Activated CD4-positive, alpha-beta T cell treated with anti-CD3 and anti-CD28 coated beads, Interleukin-2, amount 50 U/mL, for 16 hours (primary cell): Measurements from ENCODE around the gene TAF1C.

ENCODE experiments used
- DNase-seq: peaks from one replicate; pipeline ENCODE4 v3.0.0-alpha.2; 2020

The TAF1C gene

DNA sequence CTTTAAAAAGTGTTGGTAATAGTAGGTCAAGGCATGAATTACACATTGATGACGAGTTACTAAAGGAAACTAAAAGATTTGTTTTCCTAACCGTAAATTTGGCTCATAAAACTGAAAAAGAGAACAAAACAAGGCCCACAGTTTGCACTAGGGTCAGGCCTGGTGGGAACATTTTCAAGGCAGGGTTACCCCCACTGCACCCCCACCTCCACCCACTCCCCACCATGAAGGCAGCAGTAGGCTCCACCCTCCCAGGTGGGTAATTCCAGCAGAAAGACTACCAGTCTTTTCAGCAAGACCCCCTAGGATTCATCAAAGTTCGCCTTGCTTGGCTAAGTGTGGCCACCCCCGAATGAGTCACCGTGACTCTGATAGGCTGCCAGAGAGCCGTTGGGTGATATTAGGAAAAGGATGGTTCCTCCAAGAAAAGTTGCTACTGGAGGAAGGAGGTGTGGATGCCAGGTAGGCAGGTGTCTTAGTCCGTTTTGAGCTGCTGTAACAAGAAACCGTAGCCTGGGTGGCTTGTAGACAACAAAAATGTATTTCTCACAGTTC is 33.1 kb downstream of the TAF1C start:
- DNase-seq: no peak

DNA sequence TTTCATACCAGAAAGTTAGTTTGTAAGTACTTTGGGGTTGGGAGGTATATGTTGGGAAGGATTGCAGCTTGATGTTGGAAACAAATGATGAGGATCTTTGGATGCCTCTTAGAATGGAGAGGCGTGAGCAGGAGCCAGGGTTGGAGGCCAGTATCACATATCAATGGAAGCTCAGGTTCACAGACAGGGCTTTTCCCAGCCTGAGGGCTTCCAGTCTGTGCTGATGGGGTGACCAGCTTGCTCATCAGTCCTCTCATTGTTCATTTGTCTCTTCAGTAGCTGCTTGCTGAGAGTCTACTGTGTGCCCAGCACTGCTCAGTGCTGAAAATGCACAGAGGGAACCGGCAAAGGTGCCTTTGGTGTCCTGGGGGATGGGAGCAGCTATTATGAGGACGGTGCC is 35.9 kb downstream of the TAF1C start:
- no peak for DNase-seq

DNA sequence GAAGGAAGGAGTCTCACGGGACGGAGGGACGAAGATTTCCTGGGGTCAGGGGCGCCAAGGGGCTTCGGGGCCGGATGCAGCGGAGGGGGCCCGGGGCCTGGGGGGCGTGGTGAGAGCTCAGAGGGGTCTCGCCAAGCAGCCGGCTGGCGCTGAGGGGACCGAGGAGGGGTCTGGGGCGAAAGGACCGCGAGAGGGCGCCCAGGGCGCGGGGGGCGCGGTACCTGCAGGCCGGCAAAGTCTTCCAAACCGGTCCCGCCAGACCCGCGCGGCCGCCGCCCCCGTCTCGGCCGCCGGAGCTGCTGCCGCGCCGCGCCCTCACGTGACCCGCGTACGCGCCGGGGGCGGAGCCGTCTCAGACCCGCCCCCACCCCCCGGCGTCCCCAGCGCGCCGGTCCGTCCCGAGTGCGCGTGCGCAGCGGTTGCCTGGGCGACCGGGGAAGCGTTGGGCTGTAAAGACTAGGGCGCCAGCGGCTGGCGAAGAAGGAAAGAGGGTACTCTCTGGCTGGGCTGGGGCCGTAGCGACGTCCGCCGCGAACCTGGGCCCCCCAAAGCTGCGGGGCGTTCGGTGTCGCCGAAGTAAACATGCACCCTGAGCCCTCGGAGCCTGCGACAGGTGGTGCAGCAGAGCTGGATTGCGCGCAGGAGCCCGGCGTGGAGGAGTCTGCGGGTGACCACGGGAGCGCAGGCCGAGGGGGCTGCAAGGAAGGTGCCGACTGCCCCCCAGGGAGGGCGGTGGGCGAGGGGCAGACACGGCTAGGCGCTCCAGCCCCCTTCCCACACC is 41.8 kb downstream of the TAF1C start, which contains the start of the genes DNAAF1 and HSDL1:
TSS of gene DNAAF1 (plus strand) at position 450 of the 781 bp plus-strand sequence. CDS start at position 583, 133 bp downstream.
TSS of gene HSDL1 (minus strand) at position 319 of the 781 bp plus-strand sequence. CDS start 13,856 bp downstream, outside the sequence.
- DNase-seq: peak; percentile 92

DNA sequence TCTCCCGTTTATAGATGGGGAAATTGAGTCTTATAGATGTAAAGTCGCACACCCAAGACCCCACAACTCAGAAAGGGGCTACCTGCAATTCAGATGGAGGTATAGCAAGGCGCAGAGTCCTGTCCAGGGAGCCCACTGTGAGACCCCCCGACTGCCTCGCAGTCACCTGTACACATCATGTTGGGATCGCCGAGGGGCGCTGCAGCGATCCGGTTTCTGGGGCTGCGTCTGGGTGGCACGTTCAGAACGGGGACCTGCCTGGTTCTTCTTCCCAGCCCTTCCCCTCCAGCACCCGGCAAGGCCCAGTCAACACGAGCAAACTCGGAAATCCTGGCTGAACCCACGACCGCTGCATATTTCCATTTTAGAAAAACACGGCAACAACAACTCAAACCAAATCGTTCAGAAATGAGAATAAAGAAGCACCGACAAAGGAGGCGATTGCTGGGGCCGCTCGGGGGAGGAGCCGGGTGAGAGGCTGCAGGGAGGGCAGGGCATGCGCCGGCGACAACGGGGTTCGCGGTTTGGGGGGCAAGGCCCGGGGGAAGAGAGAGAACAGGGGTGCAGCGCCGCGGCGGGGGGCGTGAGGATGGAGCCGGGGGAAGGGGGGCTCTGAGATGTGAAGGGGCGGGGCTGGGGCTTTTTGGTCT is 42.5 kb downstream of the TAF1C start:
- peak; percentile 35 for DNase-seq

DNA sequence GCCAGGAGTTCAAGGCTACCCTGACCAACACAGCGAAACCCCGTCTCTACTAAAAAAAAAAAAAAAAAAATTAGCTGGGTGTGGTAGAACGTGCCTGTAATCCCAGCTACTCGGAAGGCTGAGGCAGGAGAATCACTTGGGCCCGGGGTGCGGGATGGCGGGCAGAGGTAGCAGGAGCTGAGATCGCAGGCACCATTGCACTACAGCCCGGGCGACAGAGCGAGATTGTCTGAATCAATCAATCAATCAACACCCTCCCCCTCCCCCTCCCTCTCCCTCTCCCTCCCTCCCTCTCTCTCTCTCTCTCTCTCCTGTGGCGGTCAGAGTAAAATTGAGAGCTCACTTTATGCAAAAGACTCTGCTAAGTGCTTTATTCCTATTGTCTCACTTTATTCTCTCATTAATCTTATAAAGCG is 43.1 kb downstream of the TAF1C start:
- peak; percentile 8 for DNase-seq

DNA sequence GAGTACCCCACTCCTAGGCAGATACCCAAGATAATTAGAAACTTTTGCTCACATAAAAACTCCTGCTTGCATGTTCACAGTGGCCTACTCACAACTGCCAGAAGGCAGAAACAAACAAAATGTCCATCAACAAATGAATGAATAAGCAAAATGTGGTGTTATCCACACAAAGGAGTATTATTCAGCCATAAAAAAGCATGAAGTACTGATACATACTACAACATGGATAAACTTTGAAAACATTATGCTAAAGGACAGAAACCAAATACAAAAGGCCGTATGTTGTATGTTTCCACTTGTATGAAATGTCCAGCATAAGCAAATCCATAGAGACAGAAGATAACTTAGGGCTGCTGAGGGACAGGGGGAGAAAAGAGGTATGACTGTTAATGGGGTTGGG is 43.8 kb downstream of the TAF1C start:
- DNase-seq: no peak

DNA sequence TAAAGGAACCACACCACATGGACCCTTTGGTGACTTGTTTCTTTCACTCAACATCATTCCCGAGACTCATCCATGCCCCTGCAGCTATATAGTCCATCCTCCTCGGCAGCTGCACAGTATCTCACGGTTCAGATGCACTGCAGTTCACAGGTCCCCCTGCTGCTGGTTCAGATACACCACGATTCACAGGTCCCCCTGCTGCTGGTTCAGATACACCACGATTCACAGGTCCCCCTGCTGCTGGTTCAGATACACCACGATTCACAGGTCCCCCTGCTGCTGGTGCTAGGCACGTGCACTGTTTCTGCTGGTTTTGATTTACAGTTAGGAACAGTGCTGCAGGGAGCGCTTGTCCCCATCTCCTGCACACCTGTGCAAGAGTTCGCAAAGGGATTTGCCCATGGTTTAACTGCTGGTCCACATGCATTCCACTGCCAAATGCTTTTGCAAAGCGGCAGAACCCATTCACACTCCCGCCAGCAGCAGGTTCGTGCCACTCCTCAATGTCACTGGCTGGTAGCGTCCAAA is 45.6 kb downstream of the TAF1C start:
- peak; percentile 14 for DNase-seq

DNA sequence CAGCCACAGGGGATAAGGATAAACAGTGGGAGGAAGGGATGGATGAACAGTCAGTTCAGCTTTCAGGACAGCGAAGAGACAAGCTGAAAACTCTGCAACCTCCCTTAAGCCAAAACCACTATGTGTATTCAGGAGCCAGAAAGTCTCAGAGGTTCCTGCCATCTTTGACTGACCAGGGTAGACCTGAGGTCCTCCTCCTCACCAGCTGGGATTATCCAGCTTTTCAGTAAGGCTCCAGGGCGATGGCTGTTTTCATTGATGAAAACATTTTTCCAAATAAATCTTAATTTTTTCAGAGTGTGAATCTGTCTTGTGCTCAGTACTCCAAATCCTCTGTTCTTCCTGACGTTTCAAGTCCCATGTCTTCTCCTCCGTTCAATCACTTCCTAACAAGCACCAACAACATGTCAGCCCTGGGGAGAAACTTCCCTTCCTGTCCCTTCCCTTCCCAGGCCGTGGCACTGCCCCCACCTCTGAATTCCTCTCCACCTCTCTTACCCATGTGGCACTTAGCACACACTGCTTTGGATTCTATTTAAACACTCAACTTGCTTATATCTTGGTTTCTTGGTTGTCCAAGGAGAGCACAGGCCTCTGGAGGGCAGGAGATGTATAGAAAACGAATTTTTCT is 47.1 kb downstream of the TAF1C start:
- no peak for DNase-seq

DNA sequence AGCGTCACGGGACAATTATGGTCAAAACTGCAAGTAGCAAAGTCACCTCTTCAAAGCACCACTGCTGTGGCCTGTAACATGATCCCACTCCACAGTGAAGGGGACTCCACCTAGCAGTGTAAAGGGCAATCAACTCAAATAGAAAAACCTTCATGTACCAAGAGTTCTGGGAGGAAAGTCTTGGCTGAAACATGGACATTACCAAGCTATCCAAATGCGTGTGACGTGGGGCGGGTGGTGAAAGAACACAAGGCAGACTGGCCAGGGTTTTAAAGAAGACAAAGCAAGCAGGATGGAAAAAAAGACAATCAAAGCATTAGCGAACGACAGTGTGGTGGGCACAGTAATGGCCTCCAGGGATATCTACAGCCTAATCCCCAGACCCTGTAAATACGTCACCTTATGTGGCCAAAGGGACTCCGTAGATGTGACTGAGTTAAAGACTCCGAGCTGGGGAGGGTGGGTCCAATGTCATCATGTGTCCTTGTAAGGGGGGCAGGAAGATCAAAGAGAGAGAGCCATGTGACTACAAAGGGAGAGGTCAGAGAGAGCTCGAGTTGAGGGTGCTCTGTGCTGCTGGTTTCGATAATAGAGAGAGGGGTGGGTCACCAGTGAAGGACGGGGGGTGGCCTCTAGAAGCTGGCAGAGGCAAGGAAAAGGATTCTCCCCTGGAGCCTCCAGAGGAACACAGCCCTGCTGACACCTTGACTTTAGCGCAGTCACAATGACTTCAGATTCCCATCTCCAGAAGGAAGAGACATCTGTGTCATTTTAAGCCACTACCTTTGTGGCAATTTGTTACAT is 47.8 kb downstream of the TAF1C start:
- peak; percentile 49 for DNase-seq

DNA sequence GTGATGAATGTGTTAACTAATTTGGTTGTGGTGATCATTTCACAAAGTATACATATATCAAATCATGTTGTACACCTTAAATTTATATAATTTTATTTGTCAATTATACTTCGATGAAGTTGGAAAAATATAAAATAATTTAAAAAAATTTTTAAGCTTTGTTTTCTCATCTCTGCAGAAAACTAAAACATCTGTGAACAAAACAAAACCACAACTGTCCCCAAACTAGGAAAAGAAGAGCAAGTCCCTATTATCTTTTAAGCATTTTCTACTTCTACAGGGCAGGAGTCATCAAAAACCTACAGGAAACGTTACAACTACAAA is 48.4 kb downstream of the TAF1C start:
- DNase-seq: no peak

DNA sequence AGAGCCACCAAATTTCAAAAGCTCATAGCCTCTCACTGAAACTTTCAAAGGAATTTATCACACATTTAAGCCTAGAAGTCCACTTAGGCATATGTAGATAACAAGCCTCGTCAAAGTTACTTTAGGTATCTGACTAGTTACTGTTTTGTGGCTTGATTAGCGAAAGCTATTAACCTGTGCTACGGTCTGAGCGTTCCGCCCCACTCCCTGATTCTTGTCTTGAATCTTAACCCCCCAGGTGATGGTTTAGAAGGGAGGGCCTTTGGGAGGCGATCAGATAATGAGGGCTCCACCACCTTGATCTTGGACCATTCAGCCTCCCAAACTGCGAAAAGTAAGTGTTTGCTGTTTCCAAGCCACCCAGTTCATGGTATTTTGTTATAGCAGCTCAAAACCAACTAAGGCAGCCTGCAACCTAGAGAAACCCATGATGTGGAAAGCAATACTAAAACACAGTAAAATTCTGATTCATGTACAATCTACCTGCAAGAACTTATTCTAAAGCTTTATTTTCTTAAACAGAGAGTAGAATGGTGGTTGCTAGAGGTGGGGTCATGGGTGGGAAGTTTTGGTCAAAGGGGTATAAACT is 49.0 kb downstream of the TAF1C start:
- no peak for DNase-seq

DNA sequence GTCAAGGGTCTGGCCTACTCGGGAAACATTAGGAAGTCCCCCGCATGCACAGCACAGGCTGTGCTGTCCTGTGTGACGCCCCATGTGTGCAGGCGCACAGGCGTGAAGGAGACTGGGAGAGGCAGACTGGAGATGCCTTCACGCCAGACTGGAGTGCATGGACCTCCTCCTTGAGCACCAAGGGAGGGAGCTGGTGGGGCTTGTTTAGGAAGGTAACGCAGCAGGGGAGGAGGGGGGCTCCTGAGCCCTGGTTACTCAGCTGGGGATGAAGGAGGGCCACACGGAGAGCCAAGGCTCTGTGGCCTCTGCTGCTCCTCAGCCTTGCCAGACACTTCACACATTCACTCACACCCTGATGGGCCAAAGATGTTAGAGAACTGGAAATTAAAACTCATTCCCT is 49.6 kb downstream of the TAF1C start:
- no peak for DNase-seq

DNA sequence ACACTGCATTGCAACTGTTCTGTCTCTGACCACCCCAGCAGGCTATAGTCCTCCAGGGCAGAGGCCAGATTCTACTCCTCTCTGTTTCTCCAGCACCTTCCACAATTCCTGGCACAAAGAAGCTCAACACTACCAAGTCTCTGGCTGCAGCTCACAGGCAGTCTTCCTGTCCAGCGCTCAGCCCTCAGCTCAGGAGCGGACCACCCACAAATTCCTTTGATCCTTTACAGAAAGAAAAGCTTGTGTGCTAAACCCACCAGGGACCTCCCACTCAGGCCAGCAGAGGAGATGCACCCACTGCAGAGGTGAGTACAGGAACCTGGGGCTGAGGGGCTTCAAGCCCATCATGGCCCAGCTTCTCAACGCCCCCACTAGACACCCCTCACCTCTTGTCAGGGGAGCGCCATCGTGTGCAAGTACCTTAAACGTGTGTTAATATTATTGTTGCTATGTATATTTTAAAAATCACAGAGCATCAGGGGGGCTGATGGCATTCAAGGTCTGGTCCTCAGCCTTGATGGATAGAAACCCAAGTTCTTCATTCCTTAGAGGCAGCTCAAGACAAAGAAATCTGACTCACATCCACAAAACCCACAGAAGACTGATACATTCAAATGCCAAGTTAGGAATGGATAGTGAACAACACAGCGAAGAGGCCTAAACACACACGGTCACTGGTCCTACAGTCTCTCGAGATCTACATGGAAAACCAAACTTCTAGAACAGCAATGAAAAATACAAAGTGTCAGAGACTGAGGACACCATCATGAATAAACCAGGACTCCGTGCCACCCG is 50.3 kb downstream of the TAF1C start:
- no peak for DNase-seq

DNA sequence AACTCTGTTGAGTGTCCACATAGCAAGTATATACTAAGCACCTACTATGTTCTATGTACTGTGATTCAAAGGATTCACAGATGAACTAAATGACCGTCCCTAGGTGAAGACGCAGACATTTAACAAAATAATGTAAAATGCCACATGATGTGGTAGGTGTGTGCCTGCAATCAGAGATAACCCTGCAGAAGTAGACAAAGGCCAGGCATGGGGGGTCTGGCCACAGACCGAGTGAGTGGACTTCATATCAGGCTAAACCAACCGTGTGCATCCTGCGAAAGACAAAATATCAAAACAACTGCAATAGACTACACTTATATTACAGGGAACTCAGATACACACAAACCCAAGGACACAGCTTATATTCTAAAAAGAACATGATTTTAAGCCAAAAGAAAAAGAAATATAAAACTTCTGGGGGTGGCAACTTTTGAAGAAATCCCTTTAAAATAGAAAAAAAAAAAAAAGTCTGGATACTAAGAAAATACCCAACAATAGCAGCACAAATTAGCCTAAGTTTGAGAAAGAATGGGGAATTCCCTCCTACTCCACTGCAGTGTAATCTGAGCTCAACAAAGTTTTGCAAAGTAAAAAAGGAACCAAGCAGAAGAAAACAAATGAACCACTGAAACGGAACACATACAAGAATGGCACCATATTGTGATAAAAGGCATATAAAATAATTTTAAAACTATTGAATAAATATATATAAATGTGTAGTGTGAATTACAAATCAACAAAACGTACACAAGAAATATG is 54.2 kb downstream of the TAF1C start:
- DNase-seq: no peak

DNA sequence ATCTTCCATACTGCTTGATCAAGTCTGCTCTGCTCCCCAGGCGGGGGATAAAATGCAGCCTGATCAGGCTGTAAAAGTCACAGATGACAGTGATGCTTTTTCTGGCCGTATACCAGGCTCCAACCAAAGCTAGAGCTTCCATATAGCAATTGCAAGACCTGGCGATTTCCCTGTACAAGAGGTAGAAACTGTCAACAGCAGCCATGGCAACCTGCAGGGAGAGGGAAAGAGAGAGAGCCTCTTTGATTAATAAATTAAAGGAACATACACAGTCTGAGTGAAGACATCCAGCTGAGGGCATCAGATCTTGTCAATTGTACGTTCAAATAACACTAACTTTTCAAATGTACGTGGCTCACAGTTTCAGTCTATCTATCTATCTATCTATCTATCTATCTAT is 55.7 kb downstream of the TAF1C start:
- DNase-seq: no peak
